Measurements from ENCODE around the gene IFNLR1.

- no peak for TF ChIP-seq CTCF (IDR thresholded peaks at IDR 0.05)
- TF ChIP-seq POLR2A (IDR thresholded peaks at IDR 0.05), result no peak
These were observed 4.8 kb upstream of the IFNLR1 start for GRCh38 chr1:24191860-24192259.
